GM18511 (cell line): ENCODE data around the gene CMTM2.
"Not testable (repeated sequence)": the region's sequence is repeated elsewhere in the genome, so short reads cannot be mapped to it uniquely, and the experiment has no call there.

Experiments used
- ATAC-seq: cut with Tn5 transposase; IDR thresholded peaks from one replicate; pipeline ENCODE4 v1.9.1; 2021; ENCODE audit warnings: mild to moderate bottlenecking, moderate library complexity; ENCODE audit not compliant: unreplicated experiment

The CMTM2 gene

DNA sequence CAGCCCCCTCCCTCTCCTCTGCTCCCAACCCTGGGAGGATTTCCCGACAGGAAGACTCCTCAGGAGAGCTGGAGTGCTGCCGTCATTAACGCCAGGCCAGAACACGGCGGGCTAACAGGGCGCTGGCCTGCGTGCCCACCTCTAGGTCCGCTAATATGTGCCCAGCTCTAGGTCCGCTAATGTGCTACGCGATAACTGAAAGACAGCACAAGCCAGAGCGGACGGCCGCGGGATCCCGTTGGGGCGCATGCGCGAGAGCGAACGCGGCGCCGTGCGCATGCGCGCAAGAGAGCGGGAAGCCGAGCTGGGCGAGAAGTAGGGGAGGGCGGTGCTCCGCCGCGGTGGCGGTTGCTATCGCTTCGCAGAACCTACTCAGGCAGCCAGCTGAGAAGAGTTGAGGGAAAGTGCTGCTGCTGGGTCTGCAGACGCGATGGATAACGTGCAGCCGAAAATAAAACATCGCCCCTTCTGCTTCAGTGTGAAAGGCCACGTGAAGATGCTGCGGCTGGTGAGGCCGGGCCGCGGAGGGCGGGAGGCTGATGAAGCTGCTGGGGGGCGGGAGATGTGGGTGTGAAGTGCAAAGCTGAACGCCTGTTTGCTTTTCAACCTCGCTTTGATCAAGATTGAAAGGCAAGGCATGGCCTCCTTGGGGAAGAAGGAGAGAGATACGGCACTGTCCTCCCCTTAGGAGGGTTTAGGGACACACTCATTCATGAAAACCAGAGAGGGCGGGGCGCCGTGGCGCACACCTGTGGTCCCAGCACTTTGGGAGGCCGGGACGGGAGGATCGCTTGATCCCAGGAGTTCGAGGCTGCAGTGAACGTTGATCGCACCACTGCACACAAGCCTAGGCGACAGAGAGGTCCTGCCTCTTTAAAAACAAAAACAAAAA lies 26.7 kb upstream of the CMTM2 start, which contains the start of gene CKLF:
TSS of gene CKLF (plus strand) at position 291 of the 892 bp plus-strand sequence. CDS start at position 431, 140 bp downstream.
- peak; percentile 75 for ATAC-seq

GRCh38 chr16:66553223-66553622 lies 26.0 kb upstream of the CMTM2 start:
- ATAC-seq: no peak

- no peak for ATAC-seq
Measured at GRCh38 chr16:66554021-66554420, 25.2 kb upstream of the CMTM2 start.

DNA sequence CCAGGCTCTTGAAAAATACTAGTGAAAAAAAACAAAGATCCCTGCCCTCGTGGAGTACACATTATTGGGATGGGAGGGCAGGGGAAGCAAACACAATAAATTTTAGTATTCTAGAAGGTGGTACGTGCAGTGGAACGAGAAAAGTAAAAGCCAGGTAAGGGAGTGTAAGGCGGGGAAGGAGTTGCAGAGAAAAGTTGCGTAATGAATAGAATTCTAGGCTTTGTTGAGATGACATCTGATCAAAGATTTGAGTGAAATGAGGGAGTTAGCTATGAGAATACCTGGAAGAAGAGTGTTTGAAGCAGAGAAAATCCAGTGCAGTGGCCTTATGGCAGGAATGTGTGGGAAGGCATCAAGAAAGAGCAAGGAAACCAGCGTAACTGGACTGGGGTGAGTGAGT lies 24.8 kb upstream of the CMTM2 start:
- ATAC-seq: no peak

DNA sequence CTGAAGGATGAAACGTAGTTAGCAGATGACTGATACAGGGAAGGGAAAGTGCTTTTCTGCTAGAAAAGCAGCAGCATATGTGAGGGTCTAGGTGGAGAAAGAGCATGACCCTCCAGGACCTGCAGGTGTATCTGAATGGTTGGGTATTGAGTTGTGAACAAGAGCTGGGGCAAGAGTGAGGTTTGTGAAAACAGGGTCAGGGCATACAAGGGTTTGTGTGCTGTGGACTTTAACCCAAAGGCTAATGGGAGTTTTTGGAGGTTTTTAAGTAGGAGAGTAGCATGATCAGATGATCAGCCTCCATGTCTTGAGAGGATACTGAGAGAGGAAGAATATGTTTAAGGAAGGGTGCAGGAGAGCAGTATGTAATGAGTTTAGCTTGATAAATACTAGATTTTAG lies 19.2 kb upstream of the CMTM2 start:
- no peak for ATAC-seq

GRCh38 chr16:66561381-66562080 lies 17.7 kb upstream of the CMTM2 start:
- no peak for ATAC-seq

DNA sequence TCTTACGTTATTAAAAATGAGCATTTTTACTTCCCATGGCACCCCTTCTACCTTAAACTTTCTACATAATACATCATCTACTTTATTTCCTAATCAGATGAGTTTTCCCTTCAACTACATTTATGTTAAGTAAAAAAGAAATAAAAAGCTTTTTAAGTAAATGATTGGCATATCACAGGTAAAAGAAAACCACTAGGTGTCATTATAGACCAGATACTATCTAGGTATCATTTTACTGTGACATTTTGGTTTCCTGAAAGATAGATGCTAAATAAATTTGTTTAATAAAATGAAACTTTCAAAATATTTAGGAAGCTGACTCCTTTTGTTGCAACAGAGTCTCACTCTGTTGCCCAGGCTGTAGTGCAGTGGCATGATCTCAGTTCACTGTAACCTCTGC lies 16.9 kb upstream of the CMTM2 start:
- no peak for ATAC-seq

DNA sequence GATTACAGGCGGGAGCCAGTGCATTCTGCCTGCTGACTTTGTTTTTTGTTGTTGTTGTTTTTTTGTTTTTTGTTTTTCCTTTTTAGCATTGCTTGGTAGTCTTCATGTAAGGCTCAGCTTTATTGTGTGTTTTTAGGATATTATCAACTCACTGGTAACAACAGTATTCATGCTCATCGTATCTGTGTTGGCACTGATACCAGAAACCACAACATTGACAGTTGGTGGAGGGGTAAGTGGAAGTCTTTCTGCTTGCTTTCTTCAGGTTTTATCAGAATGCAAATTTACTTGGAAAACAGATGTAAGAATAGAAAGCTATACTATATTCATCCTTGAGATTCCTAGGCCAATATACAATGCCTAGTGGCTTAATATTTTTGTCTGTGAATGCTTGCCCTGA lies 16.3 kb upstream of the CMTM2 start:
- ATAC-seq: no peak

GRCh38 chr16:66563574-66564334 lies 15.5 kb upstream of the CMTM2 start:
- ATAC-seq: no peak

- no peak for ATAC-seq
Measured at GRCh38 chr16:66566051-66566901, 13.0 kb upstream of the CMTM2 start, which contains the start of gene CMTM1. TSS of gene CMTM1 (plus strand) at chr16:66566439. CDS start at chr16:66566514, 75 bp downstream.

GRCh38 chr16:66567270-66567669 lies 12.0 kb upstream of the CMTM2 start:
- ATAC-seq: not testable (repeated sequence)

DNA sequence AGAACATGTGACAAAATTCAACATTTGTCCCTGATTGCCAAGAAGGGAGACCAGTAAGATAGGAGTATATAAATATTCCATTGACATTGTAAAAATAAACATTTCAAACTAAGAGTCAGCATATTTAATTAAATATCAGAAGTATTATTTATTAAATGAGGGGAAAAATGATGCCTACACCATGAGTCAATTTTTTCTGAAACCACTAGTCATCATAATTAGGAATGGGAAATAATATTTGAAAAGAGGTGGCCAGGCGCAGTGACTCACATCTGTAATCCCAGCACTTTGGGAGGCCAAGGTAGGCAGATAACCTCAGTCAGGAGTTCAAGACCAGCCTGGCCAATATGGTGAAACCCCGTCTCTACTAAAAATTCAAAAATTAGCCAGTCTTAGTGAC lies 10.9 kb upstream of the CMTM2 start:
- no peak for ATAC-seq

GRCh38 chr16:66569131-66569530 lies 10.1 kb upstream of the CMTM2 start:
- no peak for ATAC-seq

DNA sequence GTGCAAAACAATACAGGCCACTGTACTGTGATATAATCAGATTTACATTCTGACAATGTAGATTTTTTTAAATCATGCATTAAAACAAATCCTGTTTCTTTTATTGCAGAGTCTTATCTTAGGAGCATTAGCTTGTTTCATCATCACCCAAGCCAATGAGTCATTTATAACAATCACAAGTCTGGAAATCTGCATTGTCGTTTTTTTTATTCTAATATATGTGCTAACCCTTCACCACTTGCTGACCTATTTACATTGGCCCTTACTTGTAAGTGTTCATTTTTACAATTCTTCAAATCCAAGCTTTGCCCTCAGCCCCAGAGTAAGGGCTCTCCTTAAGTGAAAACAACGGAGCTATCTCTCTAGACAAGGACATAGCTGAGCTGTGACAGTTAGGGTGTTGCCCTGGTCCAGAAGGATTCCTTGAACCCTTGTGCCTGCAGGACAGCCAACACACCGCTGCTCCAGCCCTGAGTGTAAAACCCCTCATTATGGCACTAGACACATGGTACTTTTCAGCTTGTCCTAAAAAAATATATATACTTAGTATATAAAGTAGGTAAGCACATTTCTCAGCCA lies 9.3 kb upstream of the CMTM2 start:
- ATAC-seq: no peak

- no peak for ATAC-seq
Measured at GRCh38 chr16:66572356-66572755, 6.9 kb upstream of the CMTM2 start.

- no peak for ATAC-seq
Measured at GRCh38 chr16:66574081-66574480, 5.2 kb upstream of the CMTM2 start.

- no peak for ATAC-seq
Measured at GRCh38 chr16:66574531-66574930, 4.7 kb upstream of the CMTM2 start.

GRCh38 chr16:66575060-66575459 lies 4.2 kb upstream of the CMTM2 start:
- no peak for ATAC-seq

- no peak for ATAC-seq
Measured at GRCh38 chr16:66576296-66576695, 3.0 kb upstream of the CMTM2 start.

- ATAC-seq: no peak
Measured at GRCh38 chr16:66580605-66581209, 1.4 kb downstream of the CMTM2 start.
